GM21825 (cell line): ENCODE results near the gene IL4.
"Not testable (repeated sequence)": the region's sequence is repeated elsewhere in the genome, so short reads cannot be mapped to it uniquely, and the experiment has no call there.

Experiments used
- ATAC-seq: cut with Tn5 transposase; IDR thresholded peaks from one replicate; pipeline ENCODE4 v1.9.1; 2021; ENCODE audit warnings: mild to moderate bottlenecking, moderate library complexity; ENCODE audit not compliant: unreplicated experiment

The IL4 gene

GRCh38 chr5:132673939-132674630 lies at the start of gene IL4:
IL4 (plus strand) TSS chr5:132673989; CDS start chr5:132674051, 62 bp downstream.
- no peak for ATAC-seq

- ATAC-seq = no peak
Observed at GRCh38 chr5:132627470-132627869, 46.3 kb upstream of the IL4 start.

GRCh38 chr5:132628814-132629213 lies 45.0 kb upstream of the IL4 start:
- ATAC-seq = no peak

GRCh38 chr5:132629230-132629944 lies 44.4 kb upstream of the IL4 start:
- ATAC-seq = peak; percentile 70

- ATAC-seq = not testable (repeated sequence)
Observed at GRCh38 chr5:132633587-132633986, 40.2 kb upstream of the IL4 start.

- ATAC-seq = peak; percentile 36
Observed at GRCh38 chr5:132635873-132636272, 37.9 kb upstream of the IL4 start.

- no peak for ATAC-seq
Observed at GRCh38 chr5:132637241-132637640, 36.5 kb upstream of the IL4 start.

- peak; percentile 62 for ATAC-seq
Observed at GRCh38 chr5:132639706-132640130, 34.1 kb upstream of the IL4 start.

- ATAC-seq = no peak
Observed at GRCh38 chr5:132640613-132641012, 33.2 kb upstream of the IL4 start.

- peak; percentile 35 for ATAC-seq
Observed at GRCh38 chr5:132641241-132641723, 32.5 kb upstream of the IL4 start.

GRCh38 chr5:132641841-132642240 lies 31.9 kb upstream of the IL4 start:
- no peak for ATAC-seq

GRCh38 chr5:132644177-132644576 lies 29.6 kb upstream of the IL4 start:
- no peak for ATAC-seq

GRCh38 chr5:132646583-132647266 lies 27.1 kb upstream of the IL4 start:
- no peak for ATAC-seq

- ATAC-seq = no peak
Observed at GRCh38 chr5:132647473-132647872, 26.3 kb upstream of the IL4 start.

GRCh38 chr5:132648355-132648754 lies 25.4 kb upstream of the IL4 start:
- no peak for ATAC-seq

GRCh38 chr5:132651838-132652469 lies 21.8 kb upstream of the IL4 start:
- no peak for ATAC-seq

- no peak for ATAC-seq
Observed at GRCh38 chr5:132653716-132654115, 20.1 kb upstream of the IL4 start.

- no peak for ATAC-seq
Observed at GRCh38 chr5:132655821-132656773, 17.7 kb upstream of the IL4 start.

GRCh38 chr5:132656774-132657355 lies 16.9 kb upstream of the IL4 start:
- ATAC-seq = no peak
